Lower leg skin (tissue), 4 donors: ENCODE results near the gene DOCK9. TPM values are rescaled to one million over a fixed set of nuclear protein-coding genes. Genes with fewer than 3 reads are reported as not detected.

Experiments used
- DNase-seq, 2 donors: peaks; one replicate each; pipeline ENCODE4 v3.0.0-alpha.2; 2019; ENCODE audit warnings: low spot score in 2 of 2
- H3K4me3 ChIP-seq: fragments of 200-600 bp; sonication (generic); 2 replicates; pipeline ENCODE4 v1.5.1; 2017; ENCODE audit warnings: mild to moderate bottlenecking, low read depth; ENCODE audit not compliant: poor library complexity, severe bottlenecking
- CTCF ChIP-seq, 3 donors: fragments of 450-650 bp; IDR thresholded peaks; one replicate each; pipeline ENCODE4 v1.5.1; 2016; ENCODE audit warnings: antibody characterized with exemption in 3 of 3, mild to moderate bottlenecking in 3 of 3, moderate library complexity in 2 of 3
- POLR2A ChIP-seq, 2 donors: fragments of 450-650 bp; IDR thresholded peaks; one replicate each; pipeline ENCODE4 v1.6.1; 2016 to 2017; ENCODE audit warnings: antibody characterized with exemption in 2 of 2, mild to moderate bottlenecking in 1 of 2, moderate library complexity in 1 of 2
- WGBS, 2 donors: methylation state at CpG; one replicate each; pipeline ENCODE4 v1.1.5; 2018; 5-methylcytosine and 5-hydroxymethylcytosine counted together
- intact Hi-C: fragments of 100-400 bp; cut with DNase I; formaldehyde crosslinking; loops from one replicate; pipeline ENCODE4 v1.15.0; 2023; ENCODE audit warnings: low total_unique reads
- total RNA-seq, 4 donors: library from RNA; depleted of rRNA; stranded (reverse); fragments of >200 nt; gene quantifications; one replicate each; pipeline ENCODE4 v1.1.0, GENCODE V29; 2016

The DOCK9 gene
- total RNA-seq, 4 donors from 2014 or later: 189 to 292 (median 271) TPM

DNA sequence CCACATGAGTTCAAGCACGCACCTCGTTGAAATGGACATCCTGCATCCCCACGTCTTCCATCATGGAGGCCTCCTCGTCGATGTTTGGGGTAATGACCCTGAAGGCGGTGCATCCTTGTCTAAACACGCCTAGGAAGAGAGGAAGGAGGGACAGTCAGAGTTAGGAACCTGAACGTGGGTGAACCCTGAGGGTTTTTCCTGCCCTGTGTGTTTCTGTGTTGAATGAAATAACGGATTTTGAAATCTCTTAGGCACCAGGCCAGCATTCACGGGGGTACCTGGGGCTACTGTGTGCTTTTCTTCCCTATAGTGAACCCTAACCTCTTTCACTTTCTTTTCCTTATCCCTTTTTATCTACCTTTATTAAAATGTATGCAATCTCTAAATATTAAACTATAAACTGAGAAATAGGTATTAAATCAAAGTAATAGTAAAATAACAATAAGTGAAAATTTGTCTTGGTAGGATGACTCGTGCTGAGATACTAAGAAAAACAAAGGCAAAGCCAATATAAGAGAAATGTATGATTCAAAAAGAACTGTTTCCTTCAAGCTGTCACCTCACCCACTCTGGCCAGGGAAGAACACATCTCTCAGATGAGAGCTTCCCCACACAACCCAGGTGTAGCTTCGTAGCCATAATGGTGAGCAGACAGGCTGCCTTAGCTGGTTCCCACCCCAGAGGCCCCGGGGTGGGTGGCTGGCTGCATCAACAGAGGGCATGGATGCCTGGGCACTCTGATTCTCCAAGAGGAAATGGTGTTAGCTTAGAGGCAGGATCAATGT lies 153.3 kb downstream of the DOCK9 start:
- DNase-seq: no peak
- TF ChIP-seq CTCF (IDR thresholded peaks at IDR 0.05) (no peak), POLR2A (IDR thresholded peaks at IDR 0.05) (no peak)
- H3K4me3 ChIP-seq: no peak overlapping the region
- WGBS, 2 donors: 54 to 60% methylated on average over 13 of the region's 13 CpGs
- intact Hi-C loops: no loop called here

- TF ChIP-seq POLR2A (IDR thresholded peaks at IDR 0.05) (no peak), CTCF (IDR thresholded peaks at IDR 0.05) (no peak)
- WGBS, 2 donors: 57 to 63% methylated on average over 5 of the region's 5 CpGs
- no peak for DNase-seq
- intact Hi-C loops: no loop called here
- H3K4me3 ChIP-seq: no peak overlapping the region
Measured at GRCh38 chr13:98823442-98823841, 154.4 kb downstream of the DOCK9 start.

GRCh38 chr13:98822225-98822606 lies 155.6 kb downstream of the DOCK9 start:
- WGBS, 2 donors: 27 to 34% methylated on average over 3 of the region's 3 CpGs
- H3K4me3 ChIP-seq: no peak overlapping the region
- DNase-seq: no peak
- intact Hi-C loops: no loop called here
- TF ChIP-seq POLR2A (IDR thresholded peaks at IDR 0.05) (no peak), CTCF (IDR thresholded peaks at IDR 0.05) (no peak)

- 32 to 33% methylated on average over 9 of the region's 9 CpGs for WGBS, 2 donors
- TF ChIP-seq CTCF (IDR thresholded peaks at IDR 0.05) (no peak), POLR2A (IDR thresholded peaks at IDR 0.05) (no peak)
- H3K4me3 ChIP-seq: no peak overlapping the region
- DNase-seq: peak in 1 of 2 donors; percentile 51
- intact Hi-C loops: no loop called here
Measured at GRCh38 chr13:98821372-98822224, 156.3 kb downstream of the DOCK9 start.

GRCh38 chr13:98820744-98821371 lies 157.0 kb downstream of the DOCK9 start:
- 44 to 54% methylated on average over 3 of the region's 3 CpGs for WGBS, 2 donors

More at GRCh38 chr13:98820744-98821371, 157.0 kb downstream of the DOCK9 start:
- no peak overlapping the region for H3K4me3 ChIP-seq
- no peak for TF ChIP-seq POLR2A (IDR thresholded peaks at IDR 0.05)
- no peak for TF ChIP-seq CTCF (IDR thresholded peaks at IDR 0.05)
- intact Hi-C loops: no loop called here
- DNase-seq: no peak
